Naive thymus-derived CD4-positive, alpha-beta T cell (primary cell): Measurements from ENCODE around the gene ORC6. TPM values are rescaled to one million over a fixed set of nuclear protein-coding genes. Genes with fewer than 3 reads are reported as not detected.

ENCODE experiments used
- ATAC-seq: fragments of 150-1000 bp; cut with Tn5 transposase; 2 replicates; pipeline ENCODE4 v1.10.0; 2021; ENCODE audit warnings: mild to moderate bottlenecking, moderate library complexity
- CTCF ChIA-PET: fragments of 350-600 bp; sonication (Branson Sonifier 250); formaldehyde crosslinking; loops from one replicate; lab custom pipeline; 2021; ENCODE audit warnings: antibody characterized with exemption; lab: Charles Lee
- POLR2A ChIA-PET: fragments of 350-600 bp; sonication (Branson Sonifier 250); formaldehyde crosslinking; loops from one replicate; lab custom pipeline; 2021; ENCODE audit warnings: antibody characterized with exemption, inconsistent platforms; lab: Charles Lee
- DNase-seq, 9 donors: peaks; one replicate each; pipeline versions ENCODE4 v3.0.0 to v3.0.0-alpha.2; 2020 to 2022; ENCODE audit warnings: mixed read lengths in 1 of 9
- H3K27ac ChIP-seq: one replicate; pipeline ENCODE4 v1.7.0; 2013; ENCODE audit warnings: mild to moderate bottlenecking, low read depth, low read length, moderate library complexity
- H3K27me3 ChIP-seq, 2 donors: one replicate each; pipeline ENCODE4 v1.7.0; 2013; ENCODE audit warnings: low read length in 2 of 2, mild to moderate bottlenecking in 2 of 2, moderate library complexity in 2 of 2; ENCODE audit not compliant: control insufficient read depth in 2 of 2, insufficient read depth in 2 of 2
- H3K36me3 ChIP-seq, 3 experiments: 1 replicate in 2 of 3; 2 replicates in 1 of 3; pipeline ENCODE4 v1.7.0; 2013; ENCODE audit warnings: low read length in 3 of 3, mild to moderate bottlenecking in 3 of 3, moderate library complexity in 1 of 3; ENCODE audit not compliant: insufficient read depth in 3 of 3, control insufficient read depth in 2 of 3
- H3K4me1 ChIP-seq, 2 donors: one replicate each; pipeline ENCODE4 v1.7.0; 2013; ENCODE audit warnings: low read length in 2 of 2, mild to moderate bottlenecking in 2 of 2, moderate library complexity in 1 of 2; ENCODE audit not compliant: control insufficient read depth in 2 of 2, insufficient read depth in 2 of 2
- H3K4me3 ChIP-seq: 2 replicates; pipeline ENCODE4 v1.7.0; 2013; ENCODE audit warnings: mild to moderate bottlenecking, low read length
- H3K9me3 ChIP-seq, 3 experiments: 1 replicate in 2 of 3; 2 replicates in 1 of 3; pipeline ENCODE4 v1.7.0; 2013; ENCODE audit warnings: low read length in 3 of 3; ENCODE audit not compliant: control insufficient read depth in 2 of 3
- H3K27ac Mint-ChIP-seq, 9 donors: one replicate each; pipeline ENCODE4 v1.8.0; 2020 to 2022; ENCODE audit warnings: mixed read lengths in 9 of 9, mild to moderate bottlenecking in 8 of 9, moderate library complexity in 5 of 9, inconsistent platforms in 2 of 9
- H3K27me3 Mint-ChIP-seq, 5 donors: one replicate each; pipeline ENCODE4 v1.8.0; 2021 to 2022; ENCODE audit warnings: mixed read lengths in 5 of 5, mild to moderate bottlenecking in 1 of 5
- H3K36me3 Mint-ChIP-seq, 5 donors: one replicate each; pipeline ENCODE4 v1.8.0; 2020 to 2022; ENCODE audit warnings: mixed read lengths in 5 of 5, mild to moderate bottlenecking in 3 of 5, inconsistent platforms in 1 of 5
- H3K4me1 Mint-ChIP-seq, 7 donors: one replicate each; pipeline ENCODE4 v1.8.0; 2020 to 2022; ENCODE audit warnings: mixed read lengths in 7 of 7, mild to moderate bottlenecking in 3 of 7, inconsistent platforms in 1 of 7
- H3K4me3 Mint-ChIP-seq, 10 donors: one replicate each; pipeline ENCODE4 v1.8.0; 2020 to 2022; ENCODE audit warnings: mild to moderate bottlenecking in 10 of 10, mixed read lengths in 10 of 10, moderate library complexity in 6 of 10, inconsistent platforms in 2 of 10
- H3K9me3 Mint-ChIP-seq, 11 donors: one replicate each; pipeline ENCODE4 v1.8.0; 2020 to 2022; ENCODE audit warnings: mixed read lengths in 11 of 11, mild to moderate bottlenecking in 4 of 11, inconsistent platforms in 1 of 11, moderate library complexity in 1 of 11
- intact Hi-C, 2 donors: fragments of 100-400 bp; cut with micrococcal nuclease; formaldehyde crosslinking; loops; one replicate each; pipeline ENCODE4 v1.15.1; 2023
- polyA plus RNA-seq, 2 donors: library from polyadenylated mRNA; unstranded; fragments of 300-500 nt; fragmentation: Illumina TruSeq; gene quantifications; one replicate each; pipeline ENCODE4 v1.2.3, GENCODE V29; 2021
- total RNA-seq, 6 experiments: library from RNA in 5 of 6; stranded (reverse) in 5 of 6; gene quantifications; 1 replicate in 5 of 6; 2 replicates in 1 of 6; pipeline ENCODE4 v1.2.3 and lab custom pipeline; 2021 to 2026

Gene ORC6
- total and polyA plus RNA-seq, 7 experiments from 2014 or later = 1.1 to 27.3 (median 3.6) TPM

- intact Hi-C loops = loop anchor here (2.0 to 10.0 kb wide), 8 partner anchors 67 to 1924 kb away; partner anchors contain the start of genes SIAH1 (in 2 of the 2), ITFG1 (in 1 of the 2), N4BP1 (in 1 of the 2) and NETO2 (in 1 of the 2)
- CTCF ChIA-PET = no interaction called here
- Histone ChIP-seq H3K36me3 (peaks cover 0 to 5% (median 0%) of the 10 kb centered on the region in 3 experiments), H3K9me3 (no peaks in the 10 kb centered on the region), H3K4me1 (peaks cover 19 to 22% of the 10 kb centered on the region in 2 donors), H3K4me3 (peak overlapping the region; percentile 99), H3K27ac (peak overlapping the region; percentile 94), H3K27me3 (no peaks in the 10 kb centered on the region)
- peaks cover 0 to 6% (median 0%) of the 10 kb centered on the region in 5 donors for H3K36me3 Mint-ChIP-seq
- no peak for DNase-seq
- POLR2A ChIA-PET = no interaction called here
- H3K4me1 Mint-ChIP-seq = peaks cover 28 to 61% (median 49%) of the 10 kb centered on the region in 7 donors
- no peak overlapping the region for H3K4me3 Mint-ChIP-seq
- no peak overlapping the region for H3K27ac Mint-ChIP-seq
- no peak for ATAC-seq
- no peaks in the 10 kb centered on the region for H3K27me3 Mint-ChIP-seq
- H3K9me3 Mint-ChIP-seq = no peaks in the 10 kb centered on the region
Measured at GRCh38 chr16:46688101-46688653, 1.3 kb upstream of the ORC6 start.

GRCh38 chr16:46688654-46689364 lies 650 bp upstream of the ORC6 start, which contains the start of gene VPS35:
Gene VPS35, minus strand, starts transcription at chr16:46689178. Its CDS starts 45 bp downstream, at chr16:46689133.
- POLR2A ChIA-PET = interaction anchor here (1.6 kb wide), 1 partner anchor 142 kb away, joined by 5 read pairs; the partner anchor contains the start of gene C16orf87
- no peaks in the 10 kb centered on the region for H3K27me3 Mint-ChIP-seq
- H3K27ac Mint-ChIP-seq = no peak within 1 kb of the TSS
- Histone ChIP-seq H3K27me3 (no peaks in the 10 kb centered on the region), H3K27ac (peak within 1 kb of the TSS; percentile 94), H3K4me3 (peak within 1 kb of the TSS; percentile 99), H3K36me3 (peaks cover 0 to 5% (median 0%) of the 10 kb centered on the region in 3 experiments), H3K4me1 (peaks cover 16 to 22% of the 10 kb centered on the region in 2 donors), H3K9me3 (no peaks in the 10 kb centered on the region)
- H3K36me3 Mint-ChIP-seq = peaks cover 0 to 6% (median 0%) of the 10 kb centered on the region in 5 donors
- CTCF ChIA-PET = no interaction called here
- ATAC-seq (peak; percentile 95), DNase-seq (peak in 8 of 9 donors; percentile 99 to 100 (median 99))
- intact Hi-C loops = loop anchor here (1.0 to 10.0 kb wide), 20 partner anchors 16 to 1924 kb away; partner anchors contain the start of genes C16orf87 (in 2 of the 2), DNAJA2 (in 2 of the 2), GPT2 (in 2 of the 2) and ITFG1 (in 2 of the 2)
- no peaks in the 10 kb centered on the region for H3K9me3 Mint-ChIP-seq
- no peak within 1 kb of the TSS for H3K4me3 Mint-ChIP-seq
- H3K4me1 Mint-ChIP-seq = peaks cover 28 to 56% (median 44%) of the 10 kb centered on the region in 7 donors

GRCh38 chr16:46690281-46691178 lies 1.1 kb downstream of the ORC6 start:
- no peaks in the 10 kb centered on the region for H3K27me3 ChIP-seq
- Mint-ChIP-seq H3K4me1 (peaks cover 17 to 39% (median 29%) of the 10 kb centered on the region in 7 donors), H3K9me3 (no peaks in the 10 kb centered on the region), H3K4me3 (peak overlapping the region in 1 of 10 donors; percentile 77), H3K36me3 (peaks cover 0 to 13% (median 4%) of the 10 kb centered on the region in 5 donors), H3K27me3 (no peaks in the 10 kb centered on the region), H3K27ac (peak overlapping the region in 1 of 9 donors; percentile 83)
- intact Hi-C loops = loop anchor here in 1 of 2 donors (1.0 kb wide), 1 partner anchor 17 kb away; no protein-coding TSS in a partner anchor
- ChIA-PET CTCF (interaction anchor here (1.1 kb wide), 1 partner anchor 17 kb away, joined by 3 read pairs; no protein-coding TSS in a partner anchor), POLR2A (interaction anchor here (0.6 to 1.6 kb wide), 3 partner anchors 138 to 140 kb away, joined by 3 to 5 read pairs (median 5); partner anchors contain the start of gene C16orf87)
- H3K4me1 ChIP-seq = peaks cover 16 to 22% of the 10 kb centered on the region in 2 donors
- peak overlapping the region; percentile 94 for H3K27ac ChIP-seq
- ATAC-seq = no peak
- DNase-seq = peak in 1 of 9 donors; percentile 1
- H3K36me3 ChIP-seq = peaks cover 0 to 5% (median 0%) of the 10 kb centered on the region in 3 experiments
- H3K4me3 ChIP-seq = peak overlapping the region; percentile 99
- H3K9me3 ChIP-seq = no peaks in the 10 kb centered on the region

- Mint-ChIP-seq H3K27ac (peak overlapping the region in 2 of 9 donors; percentile 8 to 71), H3K9me3 (no peaks in the 10 kb centered on the region), H3K4me1 (peaks cover 14 to 29% (median 20%) of the 10 kb centered on the region in 7 donors), H3K27me3 (no peaks in the 10 kb centered on the region), H3K4me3 (peak overlapping the region in 1 of 10 donors; percentile 51), H3K36me3 (peaks cover 0 to 17% (median 4%) of the 10 kb centered on the region in 5 donors)
- Histone ChIP-seq H3K27ac (no peak overlapping the region), H3K4me3 (no peak overlapping the region), H3K9me3 (no peaks in the 10 kb centered on the region), H3K4me1 (peaks cover 13 to 22% of the 10 kb centered on the region in 2 donors), H3K36me3 (peaks cover 0 to 5% (median 0%) of the 10 kb centered on the region in 3 experiments), H3K27me3 (no peaks in the 10 kb centered on the region)
- intact Hi-C loops = no loop called here
- ChIA-PET CTCF (interaction anchor here (0.5 to 1.1 kb wide), 2 partner anchors 18 to 1468 kb away, joined by 3 to 4 read pairs; no protein-coding TSS in a partner anchor), POLR2A (interaction anchor here (1.3 kb wide), 1 partner anchor 139 kb away, joined by 5 read pairs; the partner anchor contains the start of gene C16orf87)
- DNase-seq = no peak
- ATAC-seq = no peak
Measured at GRCh38 chr16:46691726-46692125, 2.3 kb downstream of the ORC6 start.

GRCh38 chr16:46693598-46693997 lies 4.1 kb downstream of the ORC6 start:
- Histone ChIP-seq H3K9me3 (no peaks in the 10 kb centered on the region), H3K27me3 (no peaks in the 10 kb centered on the region), H3K36me3 (peaks cover 0 to 3% (median 0%) of the 10 kb centered on the region in 3 experiments), H3K4me3 (no peak overlapping the region), H3K27ac (no peak overlapping the region), H3K4me1 (peaks cover 0 to 9% of the 10 kb centered on the region in 2 donors)
- Mint-ChIP-seq H3K4me3 (no peak overlapping the region), H3K36me3 (peaks cover 0 to 19% (median 4%) of the 10 kb centered on the region in 5 donors), H3K27ac (no peak overlapping the region), H3K4me1 (peaks cover 0 to 13% (median 4%) of the 10 kb centered on the region in 7 donors), H3K27me3 (no peaks in the 10 kb centered on the region), H3K9me3 (no peaks in the 10 kb centered on the region)
- ChIA-PET CTCF (interaction anchor here (0.6 kb wide), 1 partner anchor 234 kb away, joined by 3 read pairs; no protein-coding TSS in a partner anchor), POLR2A (interaction anchor here (0.7 kb wide), 1 partner anchor 91 kb away, joined by 4 read pairs; no protein-coding TSS in a partner anchor)
- no peak for DNase-seq
- no peak for ATAC-seq
- intact Hi-C loops = no loop called here
